Cardiac muscle cell (in vitro differentiated cells and primary cell): ENCODE results near the gene BRAT1. TPM values are rescaled to one million over a fixed set of nuclear protein-coding genes. Genes with fewer than 3 reads are reported as not detected.

Experiments
- DNase-seq, 2 donors: peaks; one replicate each; pipeline versions ENCODE4 v3.0.0 to v3.0.0-alpha.2; 2010 to 2017; ENCODE audit warnings: low read depth in 1 of 2, low spot score in 1 of 2
- H3K27ac ChIP-seq: fragments of 200-600 bp; sonication (generic); 2 replicates; pipeline ENCODE4 v1.5.1; 2016
- H3K27me3 ChIP-seq: fragments of 200-600 bp; sonication (generic); 2 replicates; pipeline ENCODE4 v1.6.0; 2016; ENCODE audit warnings: control low read depth
- H3K36me3 ChIP-seq: fragments of 200-600 bp; sonication (generic); 2 replicates; pipeline ENCODE4 v1.5.1; 2016; ENCODE audit warnings: control low read depth
- H3K4me1 ChIP-seq: fragments of 200-600 bp; sonication (generic); 2 replicates; pipeline ENCODE4 v1.8.1; 2017; ENCODE audit warnings: low read depth, mild to moderate bottlenecking, mixed run types
- H3K4me3 ChIP-seq: fragments of 200-600 bp; sonication (generic); 2 replicates; pipeline ENCODE4 v1.5.1; 2016; ENCODE audit warnings: mild to moderate bottlenecking
- H3K9me3 ChIP-seq: fragments of 200-600 bp; sonication (generic); 2 replicates; pipeline ENCODE4 v1.5.1; 2017; ENCODE audit warnings: low read depth, mild to moderate bottlenecking, control low read depth
- polyA plus RNA-seq: library from polyadenylated mRNA; unstranded; fragments of >200 nt; fragmentation: Nextera tagmentation; extraction: Ambion mirVana; gene quantifications from 2 replicates; pipeline ENCODE4 v1.2.1, GENCODE V29; 2016
- total RNA-seq: library from RNA; depleted of rRNA; stranded (reverse); fragments of >200 nt; gene quantifications from 2 replicates; pipeline ENCODE4 v1.2.3, GENCODE V29; 2016
- TF ChIP-seq, protein P1 (sequence below): IDR thresholded peaks from 2 replicates; pipeline ENCODE4 v1.5.1; 2012; ENCODE audit warnings: low read depth, mild to moderate bottlenecking, low read length

BRAT1 gene
- total and polyA plus RNA-seq, 2 experiments from 2014 or later: 80.5 to 109 TPM

DNA sequence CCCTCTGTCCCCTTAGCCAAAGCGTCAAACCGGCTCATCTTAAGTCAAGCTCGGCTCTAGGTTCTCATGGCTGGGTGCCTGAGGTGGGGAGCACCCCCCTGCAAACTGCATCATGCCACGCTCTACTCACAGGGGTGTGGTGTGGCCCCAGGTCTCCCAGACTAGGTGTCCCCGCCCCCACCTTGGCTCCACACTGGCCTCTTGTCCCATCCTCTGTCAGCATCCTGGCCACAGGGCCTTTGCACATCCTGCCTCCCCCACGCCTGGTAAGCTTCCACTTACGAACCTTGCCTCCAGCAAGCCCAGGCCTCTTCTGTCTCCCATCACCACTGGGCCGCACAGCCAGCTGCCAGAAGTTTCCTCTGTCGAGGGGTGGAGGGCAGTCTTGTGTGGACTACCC is 58.9 kb downstream of the BRAT1 start:
- Histone ChIP-seq H3K36me3 (no peaks in the 10 kb centered on the region), H3K27me3 (no peaks in the 10 kb centered on the region), H3K9me3 (no peaks in the 10 kb centered on the region), H3K4me1 (peaks cover 5% of the 10 kb centered on the region), H3K4me3 (no peak overlapping the region), H3K27ac (no peak overlapping the region)
- TF ChIP-seq, protein P1, sequence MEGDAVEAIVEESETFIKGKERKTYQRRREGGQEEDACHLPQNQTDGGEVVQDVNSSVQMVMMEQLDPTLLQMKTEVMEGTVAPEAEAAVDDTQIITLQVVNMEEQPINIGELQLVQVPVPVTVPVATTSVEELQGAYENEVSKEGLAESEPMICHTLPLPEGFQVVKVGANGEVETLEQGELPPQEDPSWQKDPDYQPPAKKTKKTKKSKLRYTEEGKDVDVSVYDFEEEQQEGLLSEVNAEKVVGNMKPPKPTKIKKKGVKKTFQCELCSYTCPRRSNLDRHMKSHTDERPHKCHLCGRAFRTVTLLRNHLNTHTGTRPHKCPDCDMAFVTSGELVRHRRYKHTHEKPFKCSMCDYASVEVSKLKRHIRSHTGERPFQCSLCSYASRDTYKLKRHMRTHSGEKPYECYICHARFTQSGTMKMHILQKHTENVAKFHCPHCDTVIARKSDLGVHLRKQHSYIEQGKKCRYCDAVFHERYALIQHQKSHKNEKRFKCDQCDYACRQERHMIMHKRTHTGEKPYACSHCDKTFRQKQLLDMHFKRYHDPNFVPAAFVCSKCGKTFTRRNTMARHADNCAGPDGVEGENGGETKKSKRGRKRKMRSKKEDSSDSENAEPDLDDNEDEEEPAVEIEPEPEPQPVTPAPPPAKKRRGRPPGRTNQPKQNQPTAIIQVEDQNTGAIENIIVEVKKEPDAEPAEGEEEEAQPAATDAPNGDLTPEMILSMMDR: no peak
- DNase-seq: no peak

DNA sequence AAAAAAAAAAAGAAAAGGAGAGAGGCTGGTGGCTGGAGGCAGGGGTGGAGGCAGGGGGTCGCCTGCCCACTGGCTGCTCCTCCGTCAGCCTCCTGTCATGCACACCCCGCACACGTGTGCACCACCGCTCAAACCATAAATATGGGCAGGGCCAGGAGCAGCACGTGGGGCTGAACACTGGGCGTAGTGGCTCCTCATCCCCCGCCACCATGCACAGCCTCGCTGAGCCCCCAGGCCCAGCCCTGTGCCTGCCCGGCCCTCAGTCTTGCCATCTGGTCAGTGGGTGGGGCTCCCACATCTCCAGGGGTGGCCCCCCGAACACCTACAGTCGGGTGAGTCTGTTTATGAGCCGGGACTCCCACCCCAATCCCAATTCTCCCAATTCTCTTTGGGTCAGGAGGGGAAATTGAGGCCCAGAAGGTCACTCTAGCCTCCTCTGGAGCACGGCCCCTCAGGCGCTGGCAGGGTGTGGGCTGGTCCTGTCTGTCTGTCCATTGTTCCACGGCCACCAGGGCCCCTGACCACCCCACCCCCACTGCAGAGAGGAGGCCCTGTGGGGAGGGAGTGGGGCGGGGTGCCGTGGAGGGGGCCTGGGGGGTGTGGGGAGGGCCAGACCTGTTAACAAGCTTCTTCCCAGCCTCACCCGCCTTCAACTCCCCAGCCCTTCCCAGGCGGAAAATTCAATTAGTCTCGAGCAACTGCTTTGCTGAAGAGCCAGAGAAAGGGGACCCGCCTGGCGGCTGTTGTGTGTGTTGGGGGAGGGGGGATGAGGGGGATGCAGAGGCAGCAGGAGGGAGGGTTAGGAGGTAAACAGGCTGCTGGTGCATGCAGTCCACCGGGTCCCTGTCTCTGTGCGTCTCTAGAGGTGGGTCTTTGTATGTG is 59.7 kb downstream of the BRAT1 start:
- Histone ChIP-seq H3K4me3 (no peak overlapping the region), H3K9me3 (no peaks in the 10 kb centered on the region), H3K27ac (no peak overlapping the region), H3K27me3 (no peaks in the 10 kb centered on the region), H3K36me3 (no peaks in the 10 kb centered on the region), H3K4me1 (peaks cover 5% of the 10 kb centered on the region)
- TF ChIP-seq, protein P1: no peak
- DNase-seq: peak in 1 of 2 donors; percentile 37

DNA sequence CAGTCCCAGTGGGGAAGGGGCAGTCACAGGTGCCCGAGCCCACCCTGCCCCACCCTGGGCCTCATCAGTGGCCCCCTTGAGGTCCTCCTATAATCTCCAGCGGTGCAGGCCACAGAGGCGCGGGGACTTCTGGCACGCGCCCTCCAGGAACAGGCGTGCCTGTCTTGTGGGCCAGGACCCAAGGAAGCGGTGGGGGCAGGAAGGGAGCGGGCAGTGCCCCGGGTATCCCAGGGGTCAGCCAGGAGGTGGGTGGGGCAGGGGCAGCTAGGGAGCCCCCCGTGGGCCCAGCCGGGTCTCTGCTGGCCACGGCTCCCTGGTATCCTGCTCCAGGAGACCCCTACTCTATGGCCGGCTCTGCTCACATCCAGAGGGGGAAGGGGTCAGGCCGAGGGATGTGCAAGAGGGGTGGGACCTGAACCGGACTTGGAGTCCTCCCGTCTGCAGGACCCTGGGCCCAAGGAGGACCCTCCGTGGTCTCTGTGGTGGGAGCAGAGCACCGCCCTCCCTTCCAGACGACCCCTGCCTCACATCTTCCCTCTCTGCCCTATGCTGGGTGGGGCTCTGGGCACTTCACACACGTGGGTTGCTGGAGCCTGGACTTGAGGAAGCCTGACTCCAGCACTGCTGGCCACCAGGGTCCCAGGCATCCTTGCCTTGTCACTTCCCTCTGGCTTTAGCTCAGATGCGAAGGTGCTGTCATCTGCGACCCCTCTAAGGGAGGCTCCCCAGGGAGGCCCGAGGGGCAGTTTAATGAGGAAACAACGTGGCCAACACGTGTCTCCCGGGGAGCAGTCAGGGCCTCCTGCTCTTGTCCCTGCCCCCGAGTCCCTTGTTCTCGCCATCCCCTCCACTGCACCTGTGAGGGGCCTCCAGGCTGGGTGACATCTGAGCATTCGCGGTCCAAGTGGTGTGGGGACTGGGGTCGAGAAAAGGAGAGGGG is 60.9 kb downstream of the BRAT1 start:
- Histone ChIP-seq H3K4me3 (no peak overlapping the region), H3K36me3 (no peaks in the 10 kb centered on the region), H3K4me1 (peaks cover 5% of the 10 kb centered on the region), H3K27ac (no peak overlapping the region), H3K27me3 (no peaks in the 10 kb centered on the region), H3K9me3 (no peaks in the 10 kb centered on the region)
- DNase-seq: no peak
- TF ChIP-seq, protein P1: no peak

DNA sequence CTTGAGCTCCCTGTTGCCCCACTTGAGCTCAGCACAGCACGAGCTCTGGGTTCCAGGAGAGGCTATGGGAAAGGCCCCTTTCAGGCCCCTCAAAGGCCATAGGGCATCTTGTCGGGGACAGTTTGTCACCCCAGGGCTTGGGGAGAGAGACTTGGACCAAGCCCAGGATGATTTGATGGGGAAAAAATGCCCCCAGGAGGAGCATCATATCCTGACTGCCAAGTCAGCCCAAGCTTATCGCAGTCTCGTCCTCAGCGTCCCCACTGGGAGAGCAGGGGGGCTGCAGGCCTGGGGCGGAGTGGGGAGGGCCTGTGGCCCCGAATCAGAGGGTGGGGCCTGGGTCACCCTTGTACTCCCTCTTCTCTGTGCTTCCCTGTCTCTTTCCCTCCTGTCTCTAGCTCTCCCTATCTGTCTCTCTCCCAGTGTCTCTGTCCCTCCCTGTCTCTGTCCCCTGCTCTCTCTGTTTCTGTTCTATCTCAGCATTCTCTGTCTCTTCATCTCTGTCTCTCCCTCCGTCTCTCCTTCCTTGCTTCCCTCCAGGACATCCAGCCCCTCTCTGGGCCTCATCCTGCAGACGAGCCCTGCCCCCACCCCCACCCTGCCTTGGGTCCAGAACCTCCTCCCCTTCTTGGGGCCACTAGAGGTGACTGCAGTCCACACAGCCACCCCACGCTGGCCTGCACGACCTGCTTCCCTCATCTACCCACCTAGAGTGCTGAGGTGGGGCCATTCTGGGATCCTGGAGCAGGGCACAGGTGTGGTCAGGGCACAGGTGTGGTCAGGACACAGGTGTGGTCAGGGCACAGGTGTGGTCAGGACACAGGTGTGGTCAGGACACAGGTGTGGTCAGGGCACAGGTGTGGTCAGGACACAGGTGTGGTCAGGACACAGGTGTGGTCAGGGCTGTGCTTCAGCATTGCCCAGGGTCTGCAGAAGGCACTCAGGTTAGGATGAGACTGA is 61.8 kb downstream of the BRAT1 start:
- Histone ChIP-seq H3K36me3 (no peaks in the 10 kb centered on the region), H3K4me1 (peaks cover 5% of the 10 kb centered on the region), H3K27me3 (no peaks in the 10 kb centered on the region), H3K27ac (no peak overlapping the region), H3K9me3 (no peaks in the 10 kb centered on the region), H3K4me3 (no peak overlapping the region)
- TF ChIP-seq, protein P1: no peak
- no peak for DNase-seq

DNA sequence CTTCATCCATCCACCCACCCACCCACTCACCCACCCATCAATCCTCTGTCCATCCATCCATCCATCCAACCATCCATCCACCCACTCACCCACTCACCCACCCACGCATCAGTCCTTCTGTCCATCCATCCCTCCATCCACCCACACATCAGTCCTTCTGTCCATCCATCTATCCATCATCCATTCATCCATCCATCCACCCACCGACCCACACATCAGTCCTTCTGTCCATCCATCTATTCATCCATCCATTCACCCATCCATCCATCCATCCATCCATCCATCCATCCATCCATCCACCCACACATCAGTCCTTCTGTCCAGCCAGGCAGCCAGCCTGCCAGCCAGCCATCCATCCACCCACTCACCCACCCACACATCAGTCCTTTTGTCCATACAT is 63.3 kb downstream of the BRAT1 start:
- Histone ChIP-seq H3K4me1 (peaks cover 5% of the 10 kb centered on the region), H3K27ac (no peak overlapping the region), H3K36me3 (no peaks in the 10 kb centered on the region), H3K4me3 (no peak overlapping the region), H3K27me3 (no peaks in the 10 kb centered on the region), H3K9me3 (no peaks in the 10 kb centered on the region)
- TF ChIP-seq, protein P1: no peak
- no peak for DNase-seq
